Activated CD4-positive, alpha-beta memory T cell treated with anti-CD3 and anti-CD28 coated beads, Interleukin-2, amount 10 ng/mL, durations not matched to agents 7 days and 5 days (primary cell): ENCODE data around the gene SPOCK1. TPM values are rescaled to one million over a fixed set of nuclear protein-coding genes. Genes with fewer than 3 reads are reported as not detected.
"Not testable (repeated sequence)": the region's sequence is repeated elsewhere in the genome, so short reads cannot be mapped to it uniquely, and the experiment has no call there.

Experiments
- CTCF ChIA-PET: fragments of 350-600 bp; sonication (Branson Sonifier 250); formaldehyde crosslinking; loops from one replicate; lab custom pipeline; 2021; ENCODE audit warnings: antibody characterized with exemption, inconsistent platforms; lab: Charles Lee
- POLR2A ChIA-PET: fragments of 350-600 bp; sonication (Branson Sonifier 250); formaldehyde crosslinking; loops from one replicate; lab custom pipeline; 2021; ENCODE audit warnings: antibody characterized with exemption; lab: Charles Lee
- DNase-seq: peaks from one replicate; pipeline ENCODE4 v3.0.0-alpha.2; 2020
- H3K27ac Mint-ChIP-seq: one replicate; pipeline ENCODE4 v1.8.0; 2021; ENCODE audit warnings: mild to moderate bottlenecking, mixed read lengths
- H3K27me3 Mint-ChIP-seq: one replicate; pipeline ENCODE4 v1.8.0; 2021; ENCODE audit warnings: mixed read lengths
- H3K36me3 Mint-ChIP-seq: one replicate; pipeline ENCODE4 v1.8.0; 2021; ENCODE audit warnings: low read depth, mixed read lengths
- H3K4me1 Mint-ChIP-seq: one replicate; pipeline ENCODE4 v1.8.0; 2021; ENCODE audit warnings: mixed read lengths
- H3K4me3 Mint-ChIP-seq: one replicate; pipeline ENCODE4 v1.8.0; 2021; ENCODE audit warnings: mild to moderate bottlenecking, mixed read lengths
- H3K9me3 Mint-ChIP-seq: one replicate; pipeline ENCODE4 v1.8.0; 2021; ENCODE audit warnings: mixed read lengths
- total RNA-seq, 2 experiments: library from RNA; stranded (reverse); gene quantifications; one replicate each; pipeline ENCODE4 v1.2.3, GENCODE V29; 2021

The SPOCK1 gene
- total RNA-seq, 2 experiments from 2014 or later: 0.73 to 0.86 TPM

GRCh38 chr5:137502632-137503031 lies 3.5 kb upstream of the SPOCK1 start:
- Mint-ChIP-seq H3K4me1 (no peaks in the 10 kb centered on the region), H3K4me3 (no peak overlapping the region), H3K9me3 (no peaks in the 10 kb centered on the region), H3K27me3 (peaks cover 7% of the 10 kb centered on the region), H3K36me3 (no peaks in the 10 kb centered on the region), H3K27ac (no peak overlapping the region)
- ChIA-PET CTCF (interaction anchor here (2.6 kb wide), 1 partner anchor 183 kb away, joined by 10 read pairs; no protein-coding TSS in a partner anchor), POLR2A (no interaction called here)
- no peak for DNase-seq

- Mint-ChIP-seq H3K9me3 (no peaks in the 10 kb centered on the region), H3K27me3 (peaks cover 11% of the 10 kb centered on the region), H3K4me1 (no peaks in the 10 kb centered on the region), H3K36me3 (no peaks in the 10 kb centered on the region), H3K27ac (no peak overlapping the region), H3K4me3 (no peak overlapping the region)
- ChIA-PET CTCF (interaction anchor here (2.6 kb wide), 1 partner anchor 182 kb away, joined by 10 read pairs; no protein-coding TSS in a partner anchor), POLR2A (no interaction called here)
- DNase-seq: no peak
Measured at GRCh38 chr5:137501846-137502406, 2.8 kb upstream of the SPOCK1 start.

DNA sequence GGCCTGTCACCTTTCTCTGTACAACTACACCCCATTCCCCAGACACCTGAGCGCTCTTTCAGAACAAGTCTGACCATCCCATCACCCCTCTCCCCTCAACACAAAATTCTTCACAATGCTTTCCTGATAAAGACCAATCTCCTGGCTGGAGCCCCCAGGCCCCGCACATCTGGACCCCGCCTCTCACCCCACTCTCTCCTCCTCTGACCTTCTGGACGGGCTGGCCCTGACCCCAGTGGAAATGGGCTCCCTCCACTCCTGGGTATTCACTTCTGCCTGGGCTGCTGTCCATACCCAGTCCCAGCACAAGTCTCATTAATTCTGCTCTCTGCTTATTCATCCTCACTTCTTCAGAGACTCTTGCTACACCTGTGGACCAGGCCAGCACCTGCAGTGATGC lies 2.1 kb upstream of the SPOCK1 start:
- CTCF ChIA-PET: interaction anchor here (2.6 kb wide), 1 partner anchor 181 kb away, joined by 10 read pairs; no protein-coding TSS in a partner anchor
- H3K27me3 Mint-ChIP-seq: peaks cover 18% of the 10 kb centered on the region
- H3K4me1 Mint-ChIP-seq: no peaks in the 10 kb centered on the region
- no peak overlapping the region for H3K4me3 Mint-ChIP-seq
- H3K27ac Mint-ChIP-seq: no peak overlapping the region
- no peaks in the 10 kb centered on the region for H3K36me3 Mint-ChIP-seq
- no peak for DNase-seq
- H3K9me3 Mint-ChIP-seq: no peaks in the 10 kb centered on the region
- POLR2A ChIA-PET: no interaction called here

DNA sequence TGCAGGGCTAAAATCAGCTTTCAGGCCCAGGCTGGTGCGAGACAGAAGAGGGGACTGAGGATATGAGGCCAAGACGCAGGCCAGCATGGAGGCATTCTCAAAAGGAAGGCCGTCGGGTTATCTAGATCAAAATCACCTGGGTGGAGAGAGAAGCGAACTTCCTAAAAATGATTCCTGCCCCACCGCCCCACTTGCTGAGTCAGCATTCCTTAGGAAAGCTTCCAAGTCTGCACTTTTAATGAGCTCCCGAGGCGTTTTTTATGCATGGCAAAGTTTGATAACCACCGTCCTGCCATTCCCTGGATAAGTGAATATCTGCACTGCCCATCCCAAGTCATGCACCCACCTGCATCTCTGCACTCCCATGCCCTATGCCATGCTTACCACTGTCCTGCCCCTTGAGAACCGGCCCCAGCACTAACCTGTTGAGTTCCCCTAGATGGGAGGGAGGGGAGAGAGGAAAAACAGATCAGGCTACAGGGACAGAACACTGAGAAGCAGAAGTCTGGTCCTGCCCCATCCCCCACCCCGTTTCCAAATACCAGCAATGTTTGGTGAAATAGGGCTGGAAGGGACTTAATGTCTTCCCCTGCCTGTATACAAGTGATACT lies 1.6 kb upstream of the SPOCK1 start:
- Mint-ChIP-seq H3K4me3 (no peak overlapping the region), H3K9me3 (no peaks in the 10 kb centered on the region), H3K27me3 (peaks cover 21% of the 10 kb centered on the region), H3K4me1 (no peaks in the 10 kb centered on the region), H3K36me3 (no peaks in the 10 kb centered on the region), H3K27ac (no peak overlapping the region)
- ChIA-PET POLR2A (no interaction called here), CTCF (interaction anchor here (2.6 kb wide), 1 partner anchor 181 kb away, joined by 10 read pairs; no protein-coding TSS in a partner anchor)
- no peak for DNase-seq

GRCh38 chr5:137499506-137499847 lies 351 bp upstream of the SPOCK1 start:
- H3K9me3 Mint-ChIP-seq, H3K4me3 Mint-ChIP-seq, H3K4me1 Mint-ChIP-seq, H3K36me3 Mint-ChIP-seq, H3K27ac Mint-ChIP-seq, POLR2A ChIA-PET, DNase-seq: not testable (repeated sequence)
- CTCF ChIA-PET: interaction anchor here (1.2 to 6.5 kb wide), 2 partner anchors 154 to 180 kb away, joined by 5 to 46 read pairs; no protein-coding TSS in a partner anchor
- H3K27me3 Mint-ChIP-seq: peaks cover 27% of the 10 kb centered on the region

DNA sequence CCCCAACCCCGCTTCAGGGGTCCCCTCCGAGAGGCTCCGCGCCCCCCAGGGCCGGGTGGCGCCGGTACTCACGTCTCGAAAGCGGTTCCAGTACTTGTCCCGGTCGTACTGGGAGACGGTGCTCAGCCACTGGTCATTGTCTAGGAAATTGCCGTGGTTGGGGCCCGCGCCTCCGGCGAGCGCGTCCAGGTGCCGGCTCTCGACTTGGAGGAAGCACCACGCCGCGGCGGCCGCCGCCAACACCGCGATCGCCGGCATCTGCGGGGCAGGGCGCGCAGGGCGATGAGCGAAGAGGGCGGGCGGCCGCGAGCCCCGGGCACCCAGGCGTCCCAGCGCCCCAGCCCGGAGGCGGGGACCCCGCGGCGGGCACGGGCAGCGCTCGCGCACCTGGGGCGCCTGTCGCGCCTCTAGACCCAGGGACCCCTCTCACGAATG lies 808 bp downstream of the SPOCK1 start:
- DNase-seq: no peak
- Mint-ChIP-seq H3K4me1 (no peaks in the 10 kb centered on the region), H3K36me3 (no peaks in the 10 kb centered on the region), H3K9me3 (no peaks in the 10 kb centered on the region), H3K27me3 (peaks cover 27% of the 10 kb centered on the region), H3K4me3 (no peak overlapping the region), H3K27ac (no peak overlapping the region)
- ChIA-PET POLR2A (no interaction called here), CTCF (interaction anchor here (1.2 to 6.5 kb wide), 4 partner anchors 152 to 179 kb away, joined by 4 to 46 read pairs (median 5); no protein-coding TSS in a partner anchor)

DNA sequence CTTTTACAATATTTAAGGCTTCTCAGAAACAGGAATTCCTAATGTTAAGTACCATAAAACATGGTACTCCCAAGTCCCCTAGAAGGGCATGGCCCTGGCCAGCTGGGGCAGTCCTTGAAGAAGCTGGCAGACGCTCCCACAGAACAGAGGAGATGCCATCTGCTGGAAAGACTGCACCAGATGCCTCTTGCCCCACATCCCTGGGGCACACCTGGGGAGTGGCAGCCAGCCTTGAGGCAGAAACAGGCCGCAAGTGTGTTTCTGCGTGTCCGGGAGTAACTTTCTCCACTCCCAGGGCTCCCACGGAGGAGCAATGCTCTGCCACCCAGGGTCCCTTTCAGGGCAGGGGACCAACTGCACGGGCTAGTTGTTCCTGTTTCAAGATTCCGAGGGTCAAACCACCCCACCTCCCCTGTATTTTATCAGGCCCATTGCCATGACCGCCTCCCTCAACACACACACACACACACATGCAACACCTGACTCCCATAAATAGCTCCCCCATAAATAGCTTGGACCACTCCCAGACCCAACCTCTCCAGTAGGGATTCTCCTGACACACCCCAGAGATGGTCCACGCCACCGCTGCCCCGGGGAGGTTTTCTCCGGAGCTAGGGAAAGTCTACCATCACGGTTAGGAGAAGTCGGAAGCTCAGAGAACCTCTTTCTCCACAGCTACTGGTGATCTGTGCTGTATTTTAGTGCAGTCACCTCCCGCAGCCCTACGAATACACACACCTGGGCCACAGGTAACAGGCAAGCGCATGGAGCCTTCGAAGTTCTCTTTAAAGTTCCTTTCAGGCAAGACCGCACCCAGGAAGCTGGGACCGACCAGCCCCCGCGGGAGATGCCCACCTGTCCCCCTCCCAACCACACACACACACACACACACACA lies 1.5 kb downstream of the SPOCK1 start:
- Mint-ChIP-seq H3K36me3 (no peaks in the 10 kb centered on the region), H3K27ac (no peak overlapping the region), H3K9me3 (no peaks in the 10 kb centered on the region), H3K4me3 (no peak overlapping the region), H3K4me1 (no peaks in the 10 kb centered on the region), H3K27me3 (peaks cover 27% of the 10 kb centered on the region)
- ChIA-PET POLR2A (no interaction called here), CTCF (interaction anchor here (1.5 to 6.5 kb wide), 3 partner anchors 151 to 178 kb away, joined by 4 to 46 read pairs (median 5); no protein-coding TSS in a partner anchor)
- no peak for DNase-seq

DNA sequence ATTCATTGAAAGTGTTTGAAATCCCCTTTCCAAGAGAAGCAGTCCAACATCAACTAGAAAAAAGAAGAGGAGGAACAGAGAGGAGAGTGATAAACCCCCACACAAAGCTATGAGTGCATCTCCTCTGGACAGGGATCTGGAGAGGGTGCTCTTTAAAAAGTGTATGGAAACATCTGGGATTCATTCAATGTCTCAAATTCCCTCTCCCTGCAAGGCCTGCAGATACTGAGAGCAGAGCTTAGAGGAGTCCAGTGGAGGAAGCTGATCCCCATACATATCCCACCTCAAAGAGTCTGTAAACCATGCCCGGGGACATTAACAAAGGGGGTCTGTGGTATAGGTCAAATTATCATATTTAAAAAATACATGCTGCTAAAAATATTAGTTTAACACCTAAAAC lies 2.2 kb downstream of the SPOCK1 start:
- CTCF ChIA-PET: interaction anchor here (1.5 to 6.5 kb wide), 3 partner anchors 150 to 178 kb away, joined by 4 to 46 read pairs (median 5); no protein-coding TSS in a partner anchor
- H3K4me3 Mint-ChIP-seq: no peak overlapping the region
- H3K27me3 Mint-ChIP-seq: peaks cover 27% of the 10 kb centered on the region
- H3K9me3 Mint-ChIP-seq: no peaks in the 10 kb centered on the region
- POLR2A ChIA-PET: no interaction called here
- no peaks in the 10 kb centered on the region for H3K4me1 Mint-ChIP-seq
- no peak overlapping the region for H3K27ac Mint-ChIP-seq
- no peaks in the 10 kb centered on the region for H3K36me3 Mint-ChIP-seq
- no peak for DNase-seq

DNA sequence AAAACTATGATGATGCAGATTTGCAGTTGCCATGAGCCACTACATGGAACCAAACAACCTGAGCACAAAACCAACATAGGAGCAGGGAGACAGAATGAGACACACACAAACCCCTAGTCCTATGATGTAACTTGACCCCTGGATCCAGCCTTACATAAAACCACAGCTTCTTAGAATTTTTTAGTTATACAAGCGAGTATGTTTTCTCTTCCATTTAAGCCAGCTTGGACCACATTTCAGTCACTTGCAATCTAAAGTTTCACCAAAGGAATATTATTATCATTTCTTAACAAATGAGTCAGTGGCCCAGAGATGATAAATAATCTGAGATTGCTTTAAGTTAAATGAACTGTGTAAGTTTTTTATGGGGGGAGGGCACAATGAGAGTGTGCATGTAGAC lies 6.8 kb downstream of the SPOCK1 start:
- POLR2A ChIA-PET: no interaction called here
- Mint-ChIP-seq H3K27me3 (peaks cover 17% of the 10 kb centered on the region), H3K4me3 (no peak overlapping the region)

GRCh38 chr5:137491121-137491520 lies 8.0 kb downstream of the SPOCK1 start:
- DNase-seq: no peak
- Mint-ChIP-seq H3K27ac (no peak overlapping the region), H3K4me1 (no peaks in the 10 kb centered on the region), H3K4me3 (no peak overlapping the region), H3K36me3 (no peaks in the 10 kb centered on the region), H3K27me3 (peaks cover 7% of the 10 kb centered on the region), H3K9me3 (no peaks in the 10 kb centered on the region)
- CTCF ChIA-PET: interaction anchor here (0.6 to 1.9 kb wide), 3 partner anchors 146 to 501 kb away, joined by 3 to 4 read pairs (median 4); no protein-coding TSS in a partner anchor
- POLR2A ChIA-PET: no interaction called here

More for the DNA sequence above, 6.8 kb downstream of the SPOCK1 start:
- Mint-ChIP-seq H3K36me3 (no peaks in the 10 kb centered on the region), H3K27ac (no peak overlapping the region), H3K9me3 (no peaks in the 10 kb centered on the region), H3K4me1 (no peaks in the 10 kb centered on the region)
- CTCF ChIA-PET: interaction anchor here (1.2 to 1.9 kb wide), 2 partner anchors 147 to 172 kb away, joined by 4 read pairs; no protein-coding TSS in a partner anchor
- DNase-seq: no peak

DNA sequence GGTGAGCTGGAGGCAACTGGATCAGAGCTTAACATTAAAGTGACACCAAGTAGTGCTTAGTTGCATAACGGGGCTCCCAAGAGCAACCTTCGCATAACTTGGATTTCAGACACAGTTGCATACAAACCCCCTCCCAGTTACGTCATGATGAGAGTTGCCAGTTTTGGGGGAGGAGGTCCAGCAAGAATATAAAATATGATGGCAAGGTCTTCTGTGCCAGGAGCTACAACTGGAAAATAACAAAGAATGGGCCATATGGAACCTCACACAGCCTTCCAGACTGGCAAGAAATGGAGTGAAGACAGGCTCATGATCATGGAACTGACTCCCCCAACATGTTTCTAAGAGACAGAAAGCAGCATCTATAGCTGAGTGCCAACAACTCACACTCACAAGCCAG lies 8.5 kb downstream of the SPOCK1 start:
- Mint-ChIP-seq H3K9me3 (no peaks in the 10 kb centered on the region), H3K4me3 (no peak overlapping the region), H3K27ac (no peak overlapping the region), H3K27me3 (peaks cover 6% of the 10 kb centered on the region), H3K36me3 (no peaks in the 10 kb centered on the region), H3K4me1 (no peaks in the 10 kb centered on the region)
- CTCF ChIA-PET: interaction anchor here (1.9 kb wide), 1 partner anchor 146 kb away, joined by 4 read pairs; no protein-coding TSS in a partner anchor
- POLR2A ChIA-PET: no interaction called here
- DNase-seq: no peak

DNA sequence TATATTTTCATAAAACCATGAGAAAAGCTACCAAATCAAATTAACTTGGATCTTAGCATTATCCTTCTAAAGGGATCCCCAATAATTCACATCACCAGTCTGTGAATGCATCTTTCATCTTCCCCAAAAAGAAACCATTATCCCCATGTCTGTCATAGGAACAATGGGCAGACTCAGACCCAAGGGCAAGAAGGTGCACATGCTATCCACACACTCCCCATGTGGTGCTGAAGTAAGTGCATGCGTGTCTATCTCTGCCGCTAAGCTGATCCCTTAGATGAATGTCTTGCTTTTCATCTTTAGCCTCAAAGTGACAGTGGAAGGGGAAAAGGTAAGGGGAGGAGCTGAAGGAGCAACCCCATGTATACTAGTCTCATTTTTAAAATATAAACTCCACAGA lies 10.2 kb downstream of the SPOCK1 start:
- Mint-ChIP-seq H3K4me3 (no peak overlapping the region), H3K36me3 (no peaks in the 10 kb centered on the region), H3K9me3 (no peaks in the 10 kb centered on the region), H3K4me1 (no peaks in the 10 kb centered on the region), H3K27me3 (no peaks in the 10 kb centered on the region), H3K27ac (no peak overlapping the region)
- no peak for DNase-seq
- ChIA-PET POLR2A (no interaction called here), CTCF (no interaction called here)

GRCh38 chr5:137488516-137488915 lies 10.6 kb downstream of the SPOCK1 start:
- DNase-seq: no peak
- H3K27ac Mint-ChIP-seq: no peak overlapping the region
- no peaks in the 10 kb centered on the region for H3K36me3 Mint-ChIP-seq
- POLR2A ChIA-PET: no interaction called here
- no peak overlapping the region for H3K4me3 Mint-ChIP-seq
- no peaks in the 10 kb centered on the region for H3K27me3 Mint-ChIP-seq
- CTCF ChIA-PET: no interaction called here
- H3K4me1 Mint-ChIP-seq: no peaks in the 10 kb centered on the region
- H3K9me3 Mint-ChIP-seq: no peaks in the 10 kb centered on the region
